Mesodermal cell (in vitro differentiated cells): ENCODE measurements around the gene KLHL29.

ENCODE experiments used
- H3K27ac ChIP-seq: 2 replicates; pipeline ENCODE4 v1.7.0; 2013; ENCODE audit warnings: mild to moderate bottlenecking, low read depth, low read length, moderate library complexity; ENCODE audit not compliant: severe bottlenecking
- H3K36me3 ChIP-seq: 2 replicates; pipeline ENCODE4 v1.7.1; 2013; ENCODE audit warnings: mild to moderate bottlenecking, low read length, moderate library complexity; ENCODE audit not compliant: control insufficient read depth, insufficient read depth
- H3K4me1 ChIP-seq: one replicate; pipeline ENCODE4 v1.7.1; 2013; ENCODE audit warnings: mild to moderate bottlenecking, low read length; ENCODE audit not compliant: insufficient read depth, control insufficient read depth, poor library complexity, severe bottlenecking
- H3K4me3 ChIP-seq: 2 replicates; pipeline ENCODE4 v1.7.0; 2013; ENCODE audit warnings: low read length, control low read depth, mild to moderate bottlenecking; ENCODE audit not compliant: insufficient read depth, poor library complexity, severe bottlenecking; ENCODE audit errors: extremely low read depth
- H3K9me3 ChIP-seq: 2 replicates; pipeline ENCODE4 v1.7.1; 2013; ENCODE audit warnings: mild to moderate bottlenecking, low read length, moderate library complexity; ENCODE audit not compliant: control insufficient read depth
- WGBS, 2 experiments: methylation state at CpG; one replicate each; pipeline ENCODE4 v1.1.5; 2013; ENCODE audit warnings: missing lambda C conversion rate in 2 of 2; ENCODE audit not compliant: insufficient coverage in 2 of 2; 5-methylcytosine and 5-hydroxymethylcytosine counted together

Gene KLHL29

GRCh38 chr2:23756593-23757292 is 371.8 kb downstream of the KLHL29 start:
- H3K4me3 ChIP-seq: no peak overlapping the region
- H3K9me3 ChIP-seq: no peaks in the 10 kb centered on the region
- H3K36me3 ChIP-seq: peaks cover 16% of the 10 kb centered on the region
- peak overlapping the region; percentile 80 for H3K27ac ChIP-seq
- H3K4me1 ChIP-seq: peaks cover 31% of the 10 kb centered on the region
- WGBS, 2 experiments: no CpG with 5 or more reads among the region's 7 CpGs

- WGBS, 2 experiments: 71 to 88% methylated on average over 2 to 3 of the region's 6 CpGs
- Histone ChIP-seq H3K36me3 (peaks cover 15% of the 10 kb centered on the region), H3K27ac (peak overlapping the region; percentile 80)
Observed at GRCh38 chr2:23757686-23758433, 372.9 kb downstream of the KLHL29 start.

More at GRCh38 chr2:23757686-23758433, 372.9 kb downstream of the KLHL29 start:
- no peaks in the 10 kb centered on the region for H3K9me3 ChIP-seq
- H3K4me1 ChIP-seq: peaks cover 36% of the 10 kb centered on the region
- no peak overlapping the region for H3K4me3 ChIP-seq
